Lung (tissue), 12 donors: ENCODE measurements around the gene TNIK. TPM values are rescaled to one million over a fixed set of nuclear protein-coding genes. Genes with fewer than 3 reads are reported as not detected.

Experiments used
- ATAC-seq: fragments of 200-7000 bp; cut with Tn5 transposase; one replicate; pipeline ENCODE4 v1.9.1; 2020; ENCODE audit warnings: moderate number of reproducible peaks; ENCODE audit not compliant: insufficient read depth, low FRiP score
- DNase-seq, 3 donors: peaks; one replicate each; pipeline ENCODE4 v3.0.0-alpha.2; 2013 to 2017
- H3K27ac ChIP-seq, 2 donors: one replicate each; pipeline ENCODE4 v1.5.1; 2013; ENCODE audit warnings: mild to moderate bottlenecking in 2 of 2, moderate library complexity in 2 of 2, control low read depth in 1 of 2, inconsistent platforms in 1 of 2, low read depth in 1 of 2, low read length in 1 of 2
- H3K27me3 ChIP-seq, 3 donors: one replicate each; pipeline ENCODE4 v1.5.1; 2013; ENCODE audit warnings: low read length in 2 of 3; ENCODE audit not compliant: control insufficient read depth in 3 of 3, insufficient read depth in 3 of 3
- H3K36me3 ChIP-seq, 4 donors: one replicate each; pipeline ENCODE4 v1.5.1; 2013; ENCODE audit warnings: low read length in 4 of 4, mild to moderate bottlenecking in 1 of 4, moderate library complexity in 1 of 4; ENCODE audit not compliant: control insufficient read depth in 4 of 4, insufficient read depth in 4 of 4
- H3K4me1 ChIP-seq, 5 donors: one replicate each; pipeline ENCODE4 v1.5.1; 2013; ENCODE audit warnings: low read length in 5 of 5, mild to moderate bottlenecking in 2 of 5, moderate library complexity in 1 of 5; ENCODE audit not compliant: control insufficient read depth in 5 of 5, insufficient read depth in 5 of 5
- H3K4me3 ChIP-seq: one replicate; pipeline ENCODE4 v1.5.1; 2013; ENCODE audit warnings: mild to moderate bottlenecking, control low read depth, moderate library complexity
- H3K9ac ChIP-seq, 2 donors: one replicate each; pipeline ENCODE4 v1.5.1; 2013; ENCODE audit warnings: low read length in 2 of 2, control low read depth in 1 of 2; ENCODE audit not compliant: insufficient read depth in 1 of 2
- H3K9me3 ChIP-seq, 4 donors: one replicate each; pipeline ENCODE4 v1.5.1; 2013; ENCODE audit warnings: low read length in 3 of 4, mild to moderate bottlenecking in 1 of 4, moderate library complexity in 1 of 4; ENCODE audit not compliant: control insufficient read depth in 4 of 4, insufficient read depth in 3 of 4
- CTCF ChIP-seq: IDR thresholded peaks from 2 replicates; pipeline ENCODE4 v1.5.1; 2012; ENCODE audit warnings: mild to moderate bottlenecking; ENCODE audit errors: control extremely low read depth, extremely low read depth
- WGBS, 2 donors: extraction: QIAGEN DNeasy Blood & Tissue Kit; methylation state at CpG; one replicate each; pipeline ENCODE4 v1.1.7; 2013; 5-methylcytosine and 5-hydroxymethylcytosine counted together
- polyA plus RNA-seq, 2 donors: library from polyadenylated mRNA; stranded (reverse); fragments of 200-250 nt; gene quantifications; one replicate each; pipeline ENCODE4 v1.2.1, GENCODE V29; 2013
- total RNA-seq, 2 donors: library from RNA; depleted of rRNA in 1 of 2; stranded (reverse); fragments of >200 nt in 1 of 2; gene quantifications; one replicate each; pipeline ENCODE4 v1.2.1, GENCODE V29; 2014 to 2021
- donor health status: control.
- donor health status: control.
- donor health status: Bipolar disorder and iron deficiency.
- donor health status: healthy.
- donor health status: DM: yes; HTN: yes; CAD: no.

Gene TNIK
- total and polyA plus RNA-seq, 4 donors, result 9.4 to 36.3 (median 14.3) TPM

- ATAC-seq, result no peak
- no peak for DNase-seq
- H3K4me3 ChIP-seq, result no peak overlapping the region
- no peaks in the 10 kb centered on the region for H3K27me3 ChIP-seq
- H3K9me3 ChIP-seq, result no peaks in the 10 kb centered on the region
- H3K4me1 ChIP-seq, result peaks cover 0 to 10% (median 0%) of the 10 kb centered on the region in 5 donors
- no peak for TF ChIP-seq CTCF
- no peak overlapping the region for H3K27ac ChIP-seq
- no peak overlapping the region for H3K9ac ChIP-seq
- no peaks in the 10 kb centered on the region for H3K36me3 ChIP-seq
These were observed 29.7 kb downstream of the TNIK start for GRCh38 chr3:171430530-171430929.

- no peaks in the 10 kb centered on the region for H3K36me3 ChIP-seq
- no peaks in the 10 kb centered on the region for H3K27me3 ChIP-seq
- TF ChIP-seq CTCF, result no peak
- no peaks in the 10 kb centered on the region for H3K9me3 ChIP-seq
- H3K4me3 ChIP-seq, result no peak overlapping the region
- no peak overlapping the region for H3K9ac ChIP-seq
- peaks cover 0 to 5% (median 0%) of the 10 kb centered on the region in 5 donors for H3K4me1 ChIP-seq
- no peak overlapping the region for H3K27ac ChIP-seq
- DNase-seq, result no peak
- ATAC-seq, result no peak
- WGBS, 2 donors, result 87 to 94% methylated on average over 2 of the region's 2 CpGs
These were observed 30.6 kb downstream of the TNIK start for GRCh38 chr3:171429635-171430034.

- 89 to 93% methylated on average over 3 of the region's 3 CpGs for WGBS, 2 donors
- DNase-seq, result no peak
These were observed 31.3 kb downstream of the TNIK start for GRCh38 chr3:171428892-171429291.

More at GRCh38 chr3:171428892-171429291, 31.3 kb downstream of the TNIK start:
- ATAC-seq, result no peak
- Histone ChIP-seq H3K36me3 (no peaks in the 10 kb centered on the region), H3K9me3 (no peaks in the 10 kb centered on the region), H3K4me1 (peaks cover 0 to 5% (median 0%) of the 10 kb centered on the region in 5 donors), H3K27ac (no peak overlapping the region), H3K4me3 (no peak overlapping the region), H3K9ac (no peak overlapping the region), H3K27me3 (no peaks in the 10 kb centered on the region)
- no peak for TF ChIP-seq CTCF
